ENCODE results near the gene SCYL1. TPM values are rescaled to one million over a fixed set of nuclear protein-coding genes. Genes with fewer than 3 reads are reported as not detected.

The SCYL1 gene
- 39.1 and 79.0 TPM in 2 replicates for total RNA-seq (2014; rRNA removed; shearing (Covaris generic); ENCODE audit: low replicate concordance)

DNA sequence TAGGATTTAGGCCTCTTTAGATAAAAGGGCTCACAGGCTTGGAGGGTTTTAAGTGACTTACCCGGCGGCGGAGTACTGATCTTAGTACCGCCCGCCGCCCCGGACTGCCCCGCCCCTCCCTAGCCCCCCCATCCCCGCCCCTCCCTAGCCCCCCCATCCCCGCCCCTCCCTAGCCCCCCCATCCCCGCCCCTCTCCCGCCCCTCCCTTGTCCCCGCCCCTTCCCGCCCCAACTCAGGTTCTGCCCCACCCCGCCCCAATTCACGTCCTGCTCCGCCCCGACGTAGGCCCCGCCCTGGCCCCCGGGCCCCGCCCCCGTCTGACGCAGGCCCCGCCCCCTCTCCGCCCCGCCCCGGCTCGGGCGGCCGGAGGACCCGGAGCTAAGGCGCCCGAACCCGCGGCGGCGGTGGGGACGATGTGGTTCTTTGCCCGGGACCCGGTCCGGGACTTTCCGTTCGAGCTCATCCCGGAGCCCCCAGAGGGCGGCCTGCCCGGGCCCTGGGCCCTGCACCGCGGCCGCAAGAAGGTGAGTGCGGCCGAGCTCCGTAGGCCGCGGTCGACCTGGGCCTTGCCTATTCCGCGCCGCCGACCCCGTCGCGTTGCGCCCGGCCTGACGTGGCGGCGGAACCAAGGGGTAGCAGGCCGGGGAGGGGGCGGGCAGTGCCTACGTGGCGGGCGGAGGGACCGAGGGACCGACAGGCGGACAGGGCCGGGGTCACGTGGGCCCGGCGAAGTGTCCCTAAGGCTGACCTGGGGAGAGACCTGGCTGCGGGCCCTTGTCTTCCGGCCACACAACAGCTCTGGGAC is at the start of gene SCYL1:
SCYL1 (plus strand) TSS at position 343 of the 805 bp plus-strand sequence; CDS start at position 414, 71 bp downstream.
- Histone ChIP-seq H3K4me2 (ENCODE audit: low read depth, low read length, poor library complexity, severe bottlenecking) (peak within 1 kb of the TSS; percentile 69), H3K27ac (ENCODE audit: low read length) (no peak within 1 kb of the TSS), H3K79me2 (ENCODE audit: low read length) (peaks cover 22% of the 10 kb centered on the region), H3K36me3 (ENCODE audit: insufficient read depth, low read length) (peaks cover 7% of the 10 kb centered on the region; the same call in 1 of the 2 replicates), H2AFZ (ENCODE audit: low read length) (peak within 1 kb of the TSS; percentile 56; the same call in 1 of the 2 replicates), H3K4me3 (ENCODE audit: low read length) (peak within 1 kb of the TSS; percentile 92), H3K9ac (ENCODE audit: low read length) (peak within 1 kb of the TSS; percentile 86), H3K9me2 (replicated peaks; ENCODE audit: insufficient read depth, low read length) (no peaks in the 10 kb centered on the region), H3K4me1 (ENCODE audit: low read length) (peaks cover 24% of the 10 kb centered on the region), H4K20me1 (ENCODE audit: insufficient read depth, low read depth, low read length) (0 out of 2 replicates have a peak, but pooled peaks cover 6% of the 10 kb centered on the region), H3K9me3 (ENCODE audit: low read length) (no peaks in the 10 kb centered on the region), H3K27me3 (ENCODE audit: low read length) (no peaks in the 10 kb centered on the region)
- peak; percentile 89 for DNase-seq

- H3K79me2 ChIP-seq (ENCODE audit: low read length) = peaks cover 9% of the 10 kb centered on the region; the same call in 1 of the 2 replicates
- no peaks in the 10 kb centered on the region for H3K9me3 ChIP-seq (ENCODE audit: low read length)
- peak overlapping the region; percentile 100 for H3K4me2 ChIP-seq (ENCODE audit: low read depth, low read length, poor library complexity, severe bottlenecking)
- peaks cover 27% of the 10 kb centered on the region for H3K4me1 ChIP-seq (ENCODE audit: low read length)
- H3K27me3 ChIP-seq (ENCODE audit: low read length) = no peaks in the 10 kb centered on the region
- H3K36me3 ChIP-seq (ENCODE audit: insufficient read depth, low read length) = no peaks in the 10 kb centered on the region
- no peaks in the 10 kb centered on the region for H3K9me2 ChIP-seq (replicated peaks; ENCODE audit: insufficient read depth, low read length)
- H3K9ac ChIP-seq (ENCODE audit: low read length) = peak overlapping the region; percentile 100
- H4K20me1 ChIP-seq (ENCODE audit: insufficient read depth, low read depth, low read length) = no peaks in the 10 kb centered on the region
- DNase-seq = peak; percentile 54
- peak overlapping the region; percentile 32; the same call in 1 of the 2 replicates for H2AFZ ChIP-seq (ENCODE audit: low read length)
- peak overlapping the region; percentile 78 for H3K27ac ChIP-seq (ENCODE audit: low read length)
- peak overlapping the region; percentile 99 for H3K4me3 ChIP-seq (ENCODE audit: low read length)
Measured at GRCh38 chr11:65476632-65477148, 48.2 kb upstream of the SCYL1 start.

- Histone ChIP-seq H4K20me1 (ENCODE audit: insufficient read depth, low read depth, low read length) (no peaks in the 10 kb centered on the region), H3K4me2 (ENCODE audit: low read depth, low read length, poor library complexity, severe bottlenecking) (peak overlapping the region; percentile 100), H3K4me3 (ENCODE audit: low read length) (peak overlapping the region; percentile 99), H3K27ac (ENCODE audit: low read length) (peak overlapping the region; percentile 78), H3K9me2 (replicated peaks; ENCODE audit: insufficient read depth, low read length) (no peaks in the 10 kb centered on the region), H3K9ac (ENCODE audit: low read length) (peak overlapping the region; percentile 100), H2AFZ (ENCODE audit: low read length) (peak overlapping the region; percentile 69; the same call in 1 of the 2 replicates), H3K4me1 (ENCODE audit: low read length) (peaks cover 20% of the 10 kb centered on the region), H3K27me3 (ENCODE audit: low read length) (no peaks in the 10 kb centered on the region), H3K9me3 (ENCODE audit: low read length) (no peaks in the 10 kb centered on the region), H3K79me2 (ENCODE audit: low read length) (peaks cover 9% of the 10 kb centered on the region; the same call in 1 of the 2 replicates), H3K36me3 (ENCODE audit: insufficient read depth, low read length) (no peaks in the 10 kb centered on the region)
- peak; percentile 96 for DNase-seq
Measured at GRCh38 chr11:65477149-65477965, 47.5 kb upstream of the SCYL1 start.

GRCh38 chr11:65478388-65479183 is 46.3 kb upstream of the SCYL1 start:
- H3K9ac ChIP-seq (ENCODE audit: low read length) = peak overlapping the region; percentile 100
- no peaks in the 10 kb centered on the region for H3K27me3 ChIP-seq (ENCODE audit: low read length)
- no peak overlapping the region for H3K27ac ChIP-seq (ENCODE audit: low read length)
- no peaks in the 10 kb centered on the region for H4K20me1 ChIP-seq (ENCODE audit: insufficient read depth, low read depth, low read length)
- no peaks in the 10 kb centered on the region for H3K9me2 ChIP-seq (replicated peaks; ENCODE audit: insufficient read depth, low read length)
- peaks cover 19% of the 10 kb centered on the region for H3K4me1 ChIP-seq (ENCODE audit: low read length)
- peak overlapping the region; percentile 100 for H3K4me2 ChIP-seq (ENCODE audit: low read depth, low read length, poor library complexity, severe bottlenecking)
- no peak overlapping the region for H2AFZ ChIP-seq (ENCODE audit: low read length)
- no peaks in the 10 kb centered on the region for H3K36me3 ChIP-seq (ENCODE audit: insufficient read depth, low read length)
- H3K4me3 ChIP-seq (ENCODE audit: low read length) = no peak overlapping the region
- DNase-seq = no peak
- H3K9me3 ChIP-seq (ENCODE audit: low read length) = no peaks in the 10 kb centered on the region
- peaks cover 9% of the 10 kb centered on the region; the same call in 1 of the 2 replicates for H3K79me2 ChIP-seq (ENCODE audit: low read length)

DNA sequence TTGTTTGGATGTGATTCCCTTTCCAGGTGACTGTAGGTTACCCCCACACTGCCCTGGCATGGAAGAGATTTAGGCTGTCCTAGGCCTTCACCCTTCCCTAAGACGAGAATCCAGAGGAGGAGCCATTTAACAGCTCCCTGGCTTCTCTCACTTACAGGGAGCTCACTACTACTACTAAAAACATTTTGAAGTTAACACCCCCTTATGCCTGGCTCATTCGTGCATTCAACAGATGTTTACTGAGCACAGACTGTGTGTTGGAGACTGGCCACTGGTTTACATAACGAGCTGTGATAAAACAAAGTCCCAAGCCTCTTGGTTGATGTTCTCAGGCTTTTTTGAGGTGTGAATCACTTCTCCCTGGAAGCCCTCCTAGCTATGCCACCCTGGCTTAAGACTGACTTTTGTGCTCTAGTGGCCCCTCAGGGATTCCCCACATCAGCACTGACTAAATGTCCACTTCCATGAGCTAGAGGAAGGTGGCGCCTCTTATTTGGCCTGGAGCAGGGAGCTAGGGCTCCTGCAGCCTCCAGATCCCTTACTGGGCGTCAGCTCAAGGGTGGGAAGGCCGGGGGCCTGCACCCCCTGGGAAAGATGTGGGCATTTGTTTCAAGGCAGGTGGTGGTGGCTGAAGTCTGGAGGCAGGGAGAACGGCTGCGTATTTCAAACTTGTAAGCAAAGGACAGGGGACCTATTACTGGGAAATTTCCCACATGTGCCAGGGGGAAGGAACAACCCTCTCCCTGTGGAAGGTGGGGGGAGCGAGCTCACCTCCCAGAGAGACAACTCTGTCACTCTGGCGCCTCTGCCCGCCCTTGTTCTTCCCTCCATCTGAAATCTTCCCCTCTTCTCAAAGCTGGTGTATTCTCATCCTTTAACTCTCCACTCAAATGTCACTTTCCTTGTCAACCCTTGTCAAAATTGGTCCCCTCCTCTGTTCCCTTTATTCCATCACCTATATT is 45.4 kb upstream of the SCYL1 start:
- no peak overlapping the region for H2AFZ ChIP-seq (ENCODE audit: low read length)

DNA sequence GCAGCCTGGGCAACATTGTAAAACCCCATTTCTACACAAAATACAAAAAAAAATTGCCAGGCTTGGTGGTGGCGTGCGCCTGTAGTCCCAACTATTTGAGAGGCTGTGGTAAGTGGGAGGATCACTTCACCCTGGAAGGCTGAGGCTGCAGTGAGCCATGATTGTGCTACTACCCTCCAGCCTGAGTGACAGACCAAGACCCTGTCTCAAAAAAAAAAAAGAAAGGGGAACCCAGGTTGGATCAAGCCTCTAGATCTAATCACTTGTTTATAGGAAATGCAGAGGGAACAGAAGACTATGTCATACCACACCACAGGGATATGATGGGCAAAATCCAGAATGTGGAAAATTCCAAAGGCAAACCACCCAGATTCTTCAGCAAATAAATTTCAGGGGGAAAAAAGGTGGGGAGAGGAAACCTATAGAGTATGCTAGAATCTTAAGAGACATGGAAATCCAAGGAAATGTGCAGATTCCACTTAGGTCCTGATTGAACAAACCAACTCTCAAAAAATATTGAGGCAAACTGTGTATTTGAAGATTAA is 42.5 kb upstream of the SCYL1 start:
- Histone ChIP-seq H3K4me2 (ENCODE audit: low read depth, low read length, poor library complexity, severe bottlenecking) (no peak overlapping the region), H3K9me2 (replicated peaks; ENCODE audit: insufficient read depth, low read length) (no peaks in the 10 kb centered on the region), H3K27me3 (ENCODE audit: low read length) (no peaks in the 10 kb centered on the region), H3K27ac (ENCODE audit: low read length) (no peak overlapping the region), H3K4me1 (ENCODE audit: low read length) (peaks cover 20% of the 10 kb centered on the region), H4K20me1 (ENCODE audit: insufficient read depth, low read depth, low read length) (no peaks in the 10 kb centered on the region), H3K36me3 (ENCODE audit: insufficient read depth, low read length) (no peaks in the 10 kb centered on the region), H3K9me3 (ENCODE audit: low read length) (no peaks in the 10 kb centered on the region), H2AFZ (ENCODE audit: low read length) (no peak overlapping the region), H3K4me3 (ENCODE audit: low read length) (no peak overlapping the region), H3K79me2 (ENCODE audit: low read length) (no peaks in the 10 kb centered on the region), H3K9ac (ENCODE audit: low read length) (no peak overlapping the region)
- no peak for DNase-seq

More for the DNA sequence above, 45.4 kb upstream of the SCYL1 start:
- Histone ChIP-seq H3K9ac (ENCODE audit: low read length) (no peak overlapping the region), H3K79me2 (ENCODE audit: low read length) (peaks cover 9% of the 10 kb centered on the region; the same call in 1 of the 2 replicates), H3K4me2 (ENCODE audit: low read depth, low read length, poor library complexity, severe bottlenecking) (no peak overlapping the region), H3K4me1 (ENCODE audit: low read length) (peaks cover 19% of the 10 kb centered on the region), H3K4me3 (ENCODE audit: low read length) (no peak overlapping the region), H4K20me1 (ENCODE audit: insufficient read depth, low read depth, low read length) (no peaks in the 10 kb centered on the region), H3K27me3 (ENCODE audit: low read length) (no peaks in the 10 kb centered on the region), H3K9me3 (ENCODE audit: low read length) (no peaks in the 10 kb centered on the region), H3K36me3 (ENCODE audit: insufficient read depth, low read length) (no peaks in the 10 kb centered on the region), H3K9me2 (replicated peaks; ENCODE audit: insufficient read depth, low read length) (no peaks in the 10 kb centered on the region), H3K27ac (ENCODE audit: low read length) (no peak overlapping the region)
- DNase-seq = no peak

GRCh38 chr11:65485920-65486219 is 39.0 kb upstream of the SCYL1 start:
- no peaks in the 10 kb centered on the region for H3K9me3 ChIP-seq (ENCODE audit: low read length)
- no peak overlapping the region for H3K4me2 ChIP-seq (ENCODE audit: low read depth, low read length, poor library complexity, severe bottlenecking)
- no peak overlapping the region for H2AFZ ChIP-seq (ENCODE audit: low read length)
- no peaks in the 10 kb centered on the region for H3K36me3 ChIP-seq (ENCODE audit: insufficient read depth, low read length)
- no peak overlapping the region for H3K4me3 ChIP-seq (ENCODE audit: low read length)
- H3K9me2 ChIP-seq (replicated peaks; ENCODE audit: insufficient read depth, low read length) = no peaks in the 10 kb centered on the region
- H3K27ac ChIP-seq (ENCODE audit: low read length) = no peak overlapping the region
- H3K4me1 ChIP-seq (ENCODE audit: low read length) = peaks cover 35% of the 10 kb centered on the region
- H4K20me1 ChIP-seq (ENCODE audit: insufficient read depth, low read depth, low read length) = no peaks in the 10 kb centered on the region
- H3K79me2 ChIP-seq (ENCODE audit: low read length) = no peaks in the 10 kb centered on the region
- H3K27me3 ChIP-seq (ENCODE audit: low read length) = no peaks in the 10 kb centered on the region
- DNase-seq = no peak
- no peak overlapping the region for H3K9ac ChIP-seq (ENCODE audit: low read length)
